Inflammatory macrophage treated with lipopolysaccharide for 1 hour (primary cell): ENCODE results near the gene DOCK6.
A peak's percentile ranks its signal among the peaks of the same experiment; 100 is the strongest.

Experiments used
- DNase-seq, 2 donors: peaks; one replicate each; pipeline ENCODE4 v3.0.0-alpha.2; 2020 to 2022

DOCK6 gene

DNA sequence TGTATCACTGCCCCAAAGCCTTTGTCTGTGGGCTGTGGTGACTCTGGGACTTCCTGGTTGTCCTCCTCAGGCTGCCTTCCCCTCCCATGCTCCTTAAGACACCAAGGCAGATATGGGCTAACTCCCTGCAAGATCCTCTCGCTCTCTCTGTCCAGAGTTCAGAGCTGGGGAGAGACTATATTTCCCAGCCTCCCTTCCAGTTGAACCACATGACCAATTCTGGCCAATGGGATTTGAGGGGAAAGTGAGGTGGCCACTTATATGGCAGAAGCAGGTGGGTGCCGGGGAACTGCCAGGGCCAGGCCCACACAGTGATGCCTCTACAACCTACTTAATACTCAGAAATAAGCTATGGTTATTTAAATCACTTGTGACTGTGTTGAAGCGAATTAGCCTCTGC, 39.1 kb downstream of the DOCK6 start:
- DNase-seq = peak in 1 of 2 donors; percentile 29

DNA sequence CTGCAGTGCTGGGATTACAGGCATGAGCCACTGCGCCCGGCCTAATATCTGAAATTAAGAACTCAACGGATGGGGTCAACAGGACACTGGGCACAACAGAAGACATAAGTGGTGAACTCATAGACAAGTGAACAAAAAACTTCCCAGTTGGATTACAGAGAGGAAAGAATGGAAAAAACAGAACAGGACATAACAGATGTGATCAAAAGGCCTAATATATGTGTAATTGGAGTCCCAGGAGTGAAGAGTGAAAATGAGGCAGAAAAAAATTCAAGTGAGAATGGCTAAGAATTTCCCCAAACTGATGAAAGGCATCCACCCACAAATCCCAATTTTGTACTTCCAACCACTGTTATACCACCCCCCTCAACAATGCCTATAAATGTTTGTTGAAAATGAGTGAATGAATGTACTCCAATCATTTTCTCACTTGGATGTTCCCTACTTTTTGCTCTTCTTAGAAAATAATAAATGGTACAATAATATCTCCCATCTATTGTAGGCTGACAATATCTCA, 41.2 kb downstream of the DOCK6 start:
- no peak for DNase-seq

DNA sequence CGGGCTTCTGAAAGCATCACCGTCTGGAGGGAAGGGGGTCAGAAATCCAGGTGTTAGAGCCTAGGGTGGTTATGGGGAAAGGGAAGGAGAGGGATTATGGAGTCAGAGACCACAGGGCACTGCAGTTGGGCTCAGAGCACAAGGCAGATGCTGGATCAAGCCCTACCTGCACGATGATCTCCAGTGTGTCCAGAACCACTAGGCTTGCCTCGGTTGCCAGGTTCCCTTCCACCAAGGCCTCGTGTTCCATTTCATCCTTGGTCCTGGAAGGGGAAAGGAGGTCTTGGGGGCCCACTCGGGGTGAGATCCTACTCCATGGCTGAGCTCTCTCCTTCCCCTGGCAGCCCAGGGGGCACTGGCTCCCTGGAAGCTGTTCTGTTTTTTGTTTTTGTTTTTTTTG, 47.9 kb downstream of the DOCK6 start:
- DNase-seq = no peak

DNA sequence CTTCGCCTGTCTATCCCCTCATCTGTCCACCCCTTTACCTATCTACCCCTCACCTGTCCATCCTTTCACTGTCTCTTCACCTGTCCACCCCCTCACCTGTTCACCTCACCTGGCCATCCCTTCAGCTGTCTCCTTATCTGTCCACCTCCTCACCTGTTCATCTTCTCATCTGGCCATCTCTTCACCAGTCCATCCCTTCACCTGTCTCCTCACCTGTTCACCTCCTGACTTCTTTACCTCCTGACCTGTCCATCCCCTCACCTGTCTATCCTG, 51.7 kb downstream of the DOCK6 start:
- DNase-seq = no peak

DNA sequence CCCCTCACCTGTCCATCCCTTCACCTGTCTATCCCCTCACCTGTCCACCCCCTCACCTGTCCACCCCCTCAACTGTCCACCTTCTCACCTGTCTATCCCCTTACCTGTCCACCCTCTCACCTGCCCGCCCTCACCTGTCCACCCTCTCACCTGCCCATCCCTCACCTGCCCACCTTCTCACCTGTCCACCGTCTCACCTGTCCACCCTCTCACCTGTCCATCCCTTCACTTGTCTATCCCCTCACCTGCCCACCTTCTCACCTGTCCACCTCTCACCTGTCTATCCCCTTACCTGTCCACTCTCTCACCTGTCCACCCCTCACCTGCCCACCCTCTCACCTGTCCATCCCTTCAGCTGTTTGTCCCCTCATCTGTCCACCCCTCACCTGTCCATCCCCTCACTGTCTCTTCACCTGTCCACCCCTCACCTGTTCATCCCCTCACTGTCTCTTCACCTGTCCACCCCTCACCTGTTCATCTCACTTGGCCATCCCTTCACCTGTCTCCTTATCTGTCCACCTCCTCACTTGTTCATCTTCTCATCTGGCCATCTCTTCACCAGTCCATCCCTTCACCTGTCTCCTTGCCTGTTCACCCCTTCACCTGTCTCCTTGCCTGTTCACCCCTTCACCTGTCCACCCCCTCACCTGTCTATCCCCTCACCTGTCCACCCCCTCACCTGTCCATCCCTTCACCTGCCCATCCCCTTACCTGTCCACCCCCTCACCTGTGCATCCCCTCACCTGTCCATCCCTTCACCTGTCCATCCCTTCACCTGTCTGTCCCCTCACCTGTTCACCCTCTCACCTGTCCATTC, 52.3 kb downstream of the DOCK6 start:
- DNase-seq = no peak

DNA sequence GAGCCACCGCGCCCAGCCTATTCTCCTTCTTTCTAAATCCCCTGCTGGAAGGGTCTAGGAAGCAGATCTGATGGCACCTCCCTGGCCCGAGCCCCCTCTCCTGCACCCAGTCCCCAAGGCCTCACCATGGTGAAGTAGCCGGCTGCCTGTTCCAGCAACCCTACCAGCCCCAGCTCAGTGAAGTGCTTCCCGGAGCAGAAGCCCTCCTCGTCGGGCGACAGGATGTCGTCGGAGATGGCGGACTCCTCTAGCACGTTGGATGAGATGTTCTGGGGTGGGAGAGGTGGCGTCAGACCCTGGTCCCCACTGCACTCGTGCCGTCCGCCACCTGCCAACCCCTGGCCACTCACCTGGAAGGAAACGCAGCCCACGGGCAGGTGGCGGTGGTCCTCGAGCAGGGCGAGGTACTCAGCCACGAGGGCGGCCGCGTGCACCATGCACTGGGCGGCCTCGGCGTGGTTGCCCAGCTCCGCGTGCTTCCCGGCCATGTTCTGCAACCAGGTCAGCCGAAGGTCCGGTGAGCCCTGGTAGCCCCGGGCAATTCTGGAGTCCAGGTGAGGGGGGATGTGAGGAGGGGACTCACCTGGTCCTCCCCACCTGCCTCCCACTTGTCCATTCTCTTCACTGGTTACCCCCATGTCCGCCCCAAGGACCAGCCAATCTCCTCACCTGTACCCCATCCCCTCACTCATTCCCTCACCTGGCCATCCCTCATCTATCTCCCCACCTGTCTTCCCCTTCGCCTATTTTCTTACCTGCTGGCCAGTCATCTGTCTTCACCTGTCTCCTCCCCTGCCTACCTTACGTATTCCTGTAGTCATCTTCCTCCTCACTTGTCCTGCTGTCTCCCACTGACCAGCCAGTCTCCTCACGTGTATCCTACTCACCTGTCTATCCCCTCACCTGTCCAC, 53.5 kb downstream of the DOCK6 start:
- DNase-seq = no peak

DNA sequence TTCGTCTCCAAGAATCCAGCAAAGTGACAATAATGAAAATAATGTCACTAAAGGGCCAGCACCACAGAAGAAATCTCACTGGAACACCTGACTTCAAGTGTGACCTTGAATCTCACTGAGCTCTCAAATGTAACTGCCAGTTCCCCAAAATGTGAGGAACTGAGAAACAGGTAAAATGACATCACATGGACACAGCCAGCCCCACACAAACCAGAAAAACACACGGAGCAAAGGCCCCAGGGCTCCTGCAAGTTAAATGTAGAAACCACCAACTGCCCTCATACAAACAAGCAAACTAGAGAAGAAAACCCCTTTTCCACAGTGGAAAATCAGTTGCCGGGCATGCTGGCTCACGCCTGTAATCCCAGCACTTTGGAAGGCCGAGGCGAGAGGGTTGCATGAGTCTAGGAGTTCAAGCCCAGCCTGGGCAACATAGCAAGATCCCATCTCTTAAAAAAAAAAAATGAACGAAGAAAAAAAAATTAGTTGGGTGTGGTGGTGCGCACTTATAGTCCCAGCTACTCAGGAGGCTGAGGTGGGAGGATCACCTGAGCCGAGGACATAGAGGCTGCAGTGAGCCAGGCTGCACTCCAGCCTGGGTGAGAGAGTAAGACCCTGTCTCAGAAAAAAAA, 56.3 kb downstream of the DOCK6 start:
- DNase-seq = no peak

DNA sequence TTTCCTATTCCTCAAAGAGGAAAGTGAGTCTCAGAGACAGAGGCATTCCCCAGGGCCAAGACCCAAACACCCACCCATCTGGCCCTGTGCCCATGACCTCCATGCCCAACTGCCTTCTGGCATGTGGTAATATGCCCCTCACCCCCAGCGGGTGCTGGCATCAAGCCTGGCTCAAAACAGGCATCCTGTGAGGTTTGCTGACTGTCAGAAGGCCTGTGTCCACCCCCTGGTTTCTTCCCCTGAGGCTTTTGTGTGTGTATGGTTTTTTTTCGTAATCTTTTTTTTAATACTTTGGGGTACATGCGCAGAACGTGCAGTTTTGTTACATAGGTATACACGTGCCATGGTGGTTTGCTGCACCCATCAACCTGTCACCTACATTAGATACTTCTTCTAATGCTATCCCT, 57.4 kb downstream of the DOCK6 start:
- DNase-seq = no peak

DNA sequence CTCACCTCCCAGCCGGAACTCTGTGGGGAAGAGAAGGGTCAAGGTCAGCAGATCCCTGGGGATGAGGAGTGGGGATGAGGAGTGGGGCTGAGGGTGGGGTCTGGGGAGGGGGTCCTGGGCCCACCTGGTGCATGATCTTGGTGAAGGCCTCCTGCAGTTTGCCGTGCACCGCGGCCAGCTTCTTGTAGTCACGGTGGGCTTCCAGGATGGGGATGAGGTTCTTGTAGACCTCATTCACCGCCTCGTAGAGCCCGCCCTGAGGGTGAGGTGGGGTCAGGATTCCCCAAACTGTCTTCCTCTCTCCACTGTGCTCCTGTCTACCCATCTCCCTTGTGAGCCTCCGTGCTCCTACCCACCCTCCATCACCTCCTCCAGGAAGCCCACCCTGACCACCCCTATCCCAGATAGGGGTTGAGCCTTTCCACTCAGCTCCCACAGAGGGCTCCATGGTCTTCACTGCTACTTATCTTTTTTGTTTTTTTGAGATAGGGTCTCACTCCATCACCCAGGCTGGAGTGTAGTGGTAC, 58.2 kb downstream of the DOCK6 start:
- no peak for DNase-seq

DNA sequence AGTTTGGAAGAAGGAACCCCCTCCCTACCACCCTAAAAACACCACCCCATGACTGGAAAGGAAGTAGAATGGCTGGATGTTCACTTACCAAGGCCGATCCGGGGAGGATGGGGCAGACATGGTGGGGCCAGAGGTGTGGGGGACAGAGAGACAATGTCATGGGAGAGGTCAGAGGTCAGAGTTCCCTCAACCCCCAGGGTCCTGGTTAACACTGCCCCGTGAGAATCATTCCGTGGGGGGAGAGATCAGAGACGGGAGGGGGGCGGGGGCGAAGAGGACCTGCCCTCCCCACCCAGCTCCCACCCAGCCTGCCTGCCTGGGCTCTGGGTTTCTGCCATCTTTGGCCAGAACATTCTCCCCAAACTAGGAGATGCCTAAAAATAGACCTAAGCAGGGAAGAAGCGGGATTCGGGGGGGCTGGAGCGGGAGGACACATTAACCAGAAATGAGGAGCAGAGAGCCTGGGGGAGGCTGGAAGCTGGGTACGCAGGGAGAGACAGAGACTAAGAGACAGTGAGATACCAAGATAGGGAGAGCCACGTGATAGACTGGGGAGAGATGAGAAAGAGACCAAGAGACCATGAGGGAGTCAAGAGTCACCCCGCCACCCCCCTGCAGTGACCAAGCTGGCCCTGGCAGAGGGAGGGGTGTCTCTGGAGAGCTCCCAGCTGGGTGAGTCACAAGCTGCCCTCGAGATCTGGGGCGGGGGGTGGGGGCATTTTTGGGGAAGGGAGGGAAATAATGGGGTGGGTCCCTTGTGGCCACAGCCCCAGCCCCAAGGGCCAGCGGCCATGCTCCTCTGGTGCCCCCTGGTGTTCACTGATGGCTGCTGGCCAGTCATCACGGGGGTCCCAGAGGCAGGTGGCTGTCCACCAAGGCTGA, 58.9 kb downstream of the DOCK6 start:
- DNase-seq = peak; percentile 37 to 48

DNA sequence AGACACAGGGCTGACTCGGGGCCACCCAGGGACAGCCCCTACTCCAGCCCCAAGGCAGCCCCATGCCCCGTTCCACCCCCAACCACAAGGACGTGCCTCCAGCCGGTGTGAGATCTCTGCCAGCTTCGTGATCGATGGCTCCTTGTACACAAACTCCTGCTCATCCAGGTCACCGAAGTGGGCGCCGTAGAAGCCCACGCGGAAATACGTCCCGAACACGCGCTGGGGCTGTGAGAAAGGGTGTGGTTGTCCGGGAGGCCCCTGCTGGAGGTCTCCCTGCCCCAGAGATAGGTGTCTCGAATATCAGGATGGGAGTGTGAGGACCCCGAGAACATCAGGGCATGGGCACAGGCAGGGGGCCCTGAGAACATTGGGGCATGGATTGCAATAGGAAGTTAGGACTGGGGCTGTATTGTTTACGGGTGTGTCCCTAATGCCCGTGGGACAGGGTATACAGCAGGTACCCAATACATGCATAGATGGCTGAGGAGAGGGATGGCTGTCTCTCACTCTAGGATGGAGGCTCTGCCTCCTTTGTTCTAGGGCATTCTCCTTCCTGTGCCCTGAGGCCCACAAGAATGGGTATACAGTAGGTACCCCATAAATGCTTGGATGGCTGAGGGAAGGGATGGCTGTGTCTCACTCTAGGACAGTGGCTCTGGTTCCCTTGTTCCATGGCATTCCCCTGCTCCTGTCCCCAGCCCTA, 59.7 kb downstream of the DOCK6 start:
- DNase-seq = no peak

DNA sequence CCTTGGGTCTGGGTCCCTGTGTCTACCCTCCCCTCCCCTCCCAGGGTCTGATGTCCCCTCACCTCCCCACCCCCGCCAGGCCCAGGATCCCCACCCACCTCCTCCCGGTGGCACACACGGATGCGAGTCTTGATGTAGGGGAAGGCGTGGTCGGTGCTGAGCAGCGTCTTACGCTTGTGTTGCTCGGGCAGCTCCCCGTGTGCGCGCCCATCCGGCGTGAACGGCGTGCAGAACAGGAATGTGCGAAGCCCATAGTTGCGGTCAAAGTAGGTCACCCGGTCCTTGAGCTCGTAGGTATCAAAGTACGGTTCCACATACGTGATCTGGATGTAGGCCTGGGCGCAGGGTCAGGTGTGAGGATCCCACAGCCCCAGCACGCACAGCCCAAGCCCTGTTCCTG, 60.5 kb downstream of the DOCK6 start:
- DNase-seq = no peak

DNA sequence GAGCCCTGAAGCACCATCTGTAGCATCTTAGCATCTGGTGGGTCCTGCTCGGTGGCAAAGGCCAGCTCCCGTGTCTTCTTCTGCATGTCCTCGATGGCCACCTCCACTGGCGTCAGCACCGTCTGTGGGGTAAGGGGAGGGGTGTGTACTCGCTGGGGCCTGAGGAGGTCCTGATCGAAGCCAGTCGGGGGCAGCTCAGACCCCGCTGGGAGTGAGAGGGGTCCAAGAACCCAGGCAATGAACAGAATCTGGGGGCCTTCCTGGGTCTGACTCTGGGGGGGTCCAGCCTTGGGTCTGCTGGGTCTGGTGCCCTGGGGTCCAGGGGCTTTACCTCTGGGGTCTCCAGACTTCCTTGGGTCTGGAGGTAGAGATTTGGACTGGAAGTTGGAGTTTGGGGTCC, 61.4 kb downstream of the DOCK6 start:
- DNase-seq = no peak

DNA sequence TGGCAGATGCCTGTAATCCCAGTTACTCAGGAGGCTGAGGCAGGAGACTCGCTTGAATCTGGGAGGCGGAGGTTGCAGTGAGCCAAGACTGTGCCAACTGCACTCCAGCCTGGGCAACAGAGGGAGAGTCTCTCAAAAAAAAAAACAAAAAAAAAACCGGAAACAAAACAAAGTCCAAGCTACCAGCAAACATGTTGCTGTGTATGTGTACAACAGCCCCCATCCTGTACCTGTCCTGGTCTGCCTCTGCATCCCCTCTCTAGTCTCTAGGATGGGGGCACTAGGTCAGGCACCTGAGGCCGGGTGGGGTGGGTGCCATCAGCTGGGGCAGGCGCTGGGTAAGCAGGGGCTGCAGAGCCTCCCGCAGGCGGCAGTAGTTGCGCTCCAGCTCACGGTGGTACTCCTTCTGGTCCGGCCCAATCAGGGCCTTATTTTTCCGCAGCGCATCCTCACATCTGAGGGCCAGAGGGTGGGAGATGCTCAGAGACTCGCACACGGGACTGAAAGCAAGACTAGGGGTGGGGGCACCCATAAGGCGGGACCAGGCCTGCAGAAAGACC, 62.2 kb downstream of the DOCK6 start:
- DNase-seq = no peak

DNA sequence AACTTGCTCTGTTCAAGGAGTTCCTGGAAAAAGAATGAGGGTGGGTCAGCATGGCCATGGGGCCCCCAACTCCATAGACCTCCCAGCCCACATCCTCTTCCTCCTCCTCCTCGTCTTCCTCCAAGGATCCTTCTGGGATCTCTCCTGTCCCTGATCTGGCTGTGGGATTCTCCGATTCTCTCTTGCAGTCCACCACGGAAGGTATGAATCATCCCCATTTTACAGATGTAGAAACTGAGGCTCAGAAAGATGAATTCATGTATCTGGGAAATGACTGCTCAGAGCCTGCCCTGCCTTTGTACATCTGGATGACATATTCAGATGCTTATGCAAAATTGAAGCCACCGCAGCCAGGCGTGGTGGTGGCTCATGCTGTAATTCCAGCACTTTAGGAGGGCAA, 62.8 kb downstream of the DOCK6 start:
- no peak for DNase-seq

DNA sequence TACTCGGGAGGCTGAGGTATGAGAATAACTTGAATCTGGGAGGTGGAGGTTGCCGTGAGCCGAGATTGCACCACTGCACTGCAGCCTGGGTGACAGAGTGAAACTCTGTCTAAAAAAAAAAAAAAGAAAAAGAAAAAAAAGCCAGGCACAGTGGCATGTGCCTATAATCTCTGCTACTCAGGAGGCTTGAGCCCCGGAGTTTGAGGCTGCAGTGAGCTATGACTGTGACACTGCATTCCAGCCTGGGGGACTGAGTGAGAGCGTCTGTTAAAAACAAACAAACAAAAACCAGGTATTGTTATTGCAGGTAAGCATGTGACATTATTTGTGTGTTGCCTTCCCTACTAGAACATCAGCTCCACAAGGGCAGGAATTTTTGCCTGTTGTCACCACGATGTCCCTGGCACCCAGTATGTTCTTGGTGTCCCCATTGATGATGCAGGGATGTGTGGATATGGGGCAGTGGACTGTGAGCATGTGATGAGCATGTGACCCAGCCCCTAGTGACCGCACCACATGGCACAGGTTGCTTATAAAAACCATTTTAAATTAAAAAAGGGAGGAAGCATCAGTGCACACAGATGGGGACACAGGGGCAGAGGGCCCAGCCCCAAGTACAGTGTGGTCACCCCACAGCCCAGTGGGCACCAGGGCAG, 63.4 kb downstream of the DOCK6 start:
- no peak for DNase-seq

DNA sequence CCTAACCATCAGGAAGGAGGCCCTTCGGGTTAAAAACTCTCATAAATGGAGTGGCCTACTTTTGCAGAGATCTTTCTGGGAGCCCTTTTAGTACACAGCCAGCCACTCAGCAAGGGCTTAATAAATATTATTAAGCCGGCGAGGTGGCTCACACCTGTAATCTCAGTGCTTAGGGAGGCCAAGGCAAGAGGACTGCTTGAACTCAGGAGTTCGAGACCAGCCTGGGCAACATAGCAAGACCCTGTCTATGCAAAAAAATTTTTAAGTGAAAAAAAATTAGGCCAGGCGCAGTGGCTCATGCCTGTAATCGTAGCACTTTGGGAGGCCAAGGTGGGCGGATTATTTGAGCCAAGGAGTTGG, 64.2 kb downstream of the DOCK6 start:
- no peak for DNase-seq

DNA sequence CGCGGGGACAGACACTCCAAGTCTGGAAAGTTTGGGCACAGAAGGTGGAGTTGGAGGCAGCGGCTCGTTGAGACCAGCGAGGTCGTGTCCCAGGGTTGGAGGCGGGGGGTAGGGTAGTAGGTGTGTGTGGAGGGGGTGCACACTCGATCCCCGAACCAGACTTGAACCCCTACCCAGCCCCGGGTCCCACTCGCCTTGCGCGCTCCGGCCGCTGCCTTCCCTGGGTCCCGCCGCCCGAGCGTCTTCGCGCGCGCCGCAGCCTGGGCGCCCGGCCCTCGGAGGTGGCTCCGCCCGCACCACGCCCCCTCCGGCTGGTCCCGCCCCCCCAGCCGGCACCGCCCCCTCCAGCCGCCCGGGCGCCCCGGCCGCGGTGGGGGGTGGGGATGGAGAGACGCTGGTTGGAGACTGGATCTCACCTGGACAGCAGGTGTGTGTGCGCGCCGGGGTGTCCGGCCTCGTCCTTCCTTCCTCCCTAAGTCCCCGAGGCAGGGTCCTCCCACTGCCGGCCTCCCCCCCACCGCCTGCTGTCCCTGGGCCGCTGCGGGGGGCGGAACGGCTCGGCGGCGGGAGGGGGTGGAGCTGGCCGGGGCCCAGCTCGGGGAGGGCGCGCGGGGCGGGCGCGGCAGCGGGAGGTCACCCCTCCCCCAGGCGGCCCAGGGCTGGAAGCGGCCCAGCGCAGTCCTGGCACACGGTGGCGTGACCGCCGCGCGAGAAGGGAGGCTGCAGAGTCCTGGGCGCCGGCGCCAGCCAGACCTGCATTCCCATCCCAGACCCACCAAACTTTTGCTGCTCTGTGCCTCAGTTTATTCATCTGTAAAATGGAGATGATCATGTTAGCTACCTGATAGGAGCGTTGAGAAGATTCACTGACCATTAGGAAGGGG, 64.8 kb downstream of the DOCK6 start, which contains the start of gene KANK2:
TSS of gene KANK2 (minus strand) at position 255 of the 884 bp plus-strand sequence. CDS start 3,034 bp downstream, outside the sequence.
- peak; percentile 43 to 77 for DNase-seq
